ENCODE measurements around the gene ELL2.
A peak's percentile ranks its signal among the peaks of the same experiment; 100 is the strongest.

The ELL2 gene

GRCh38 chr5:95961617-95962474 lies at the start of gene ELL2:
Gene ELL2, minus strand, starts transcription at chr5:95961851. Its CDS starts 130 bp downstream, at chr5:95961721.
- DNase-seq, result peak; percentile 94 to 96

GRCh38 chr5:96008987-96009647 lies 47.5 kb upstream of the ELL2 start:
- DNase-seq, result no peak

GRCh38 chr5:96008487-96008886 lies 46.8 kb upstream of the ELL2 start:
- DNase-seq, result no peak

- no peak for DNase-seq
Measured at GRCh38 chr5:96007051-96007450, 45.4 kb upstream of the ELL2 start.

GRCh38 chr5:96006291-96006690 lies 44.6 kb upstream of the ELL2 start:
- DNase-seq, result no peak

GRCh38 chr5:96004754-96005153 lies 43.1 kb upstream of the ELL2 start:
- no peak for DNase-seq

- DNase-seq, result no peak
Measured at GRCh38 chr5:96004087-96004486, 42.4 kb upstream of the ELL2 start.

- DNase-seq, result no peak
Measured at GRCh38 chr5:96001262-96001661, 39.6 kb upstream of the ELL2 start.

GRCh38 chr5:96000308-96000707 lies 38.7 kb upstream of the ELL2 start:
- DNase-seq, result no peak

GRCh38 chr5:95996904-95997723 lies 35.5 kb upstream of the ELL2 start:
- no peak for DNase-seq

GRCh38 chr5:95995962-95996489 lies 34.4 kb upstream of the ELL2 start:
- DNase-seq, result no peak

GRCh38 chr5:95993776-95994175 lies 32.1 kb upstream of the ELL2 start:
- no peak for DNase-seq

GRCh38 chr5:95993266-95993665 lies 31.6 kb upstream of the ELL2 start:
- no peak for DNase-seq

GRCh38 chr5:95989283-95990048 lies 27.8 kb upstream of the ELL2 start:
- DNase-seq, result no peak

- no peak for DNase-seq
Measured at GRCh38 chr5:95988877-95989276, 27.2 kb upstream of the ELL2 start.

GRCh38 chr5:95988094-95988493 lies 26.4 kb upstream of the ELL2 start:
- DNase-seq, result no peak

- DNase-seq, result no peak
Measured at GRCh38 chr5:95986937-95987520, 25.4 kb upstream of the ELL2 start.

- no peak for DNase-seq
Measured at GRCh38 chr5:95986001-95986400, 24.4 kb upstream of the ELL2 start.

GRCh38 chr5:95985249-95985648 lies 23.6 kb upstream of the ELL2 start:
- DNase-seq, result no peak

- DNase-seq, result no peak
Measured at GRCh38 chr5:95984287-95984938, 22.8 kb upstream of the ELL2 start.

- DNase-seq, result no peak
Measured at GRCh38 chr5:95983509-95983908, 21.9 kb upstream of the ELL2 start.

Data from stimulated activated CD4-positive, alpha-beta T cell treated with anti-CD3 and anti-CD28 coated beads, Interleukin-2, amount 100 ng/mL, for 48 hours (primary cell).